GM12878 (cell line): ENCODE measurements around the gene HLA-A. TPM values are rescaled to one million over a fixed set of nuclear protein-coding genes. Genes with fewer than 3 reads are reported as not detected.

Experiments used
- ATAC-seq: fragments of 200-7000 bp; cut with Tn5 transposase; 3 replicates; pipeline ENCODE4 v1.9.1; 2020; ENCODE audit warnings: mild to moderate bottlenecking, moderate library complexity
- BruUV-seq: library from RNA; stranded (reverse); fragments of 400-500 nt; replicated peaks from 2 replicates; lab custom pipeline; 2021; lab: Mats Ljungman, UMichigan
- CTCF ChIA-PET: fragments of 300-600 bp; sonication (Branson Sonifier 250); formaldehyde crosslinking; extraction: SDS; loops from one replicate; lab custom pipeline; 2021; ENCODE audit warnings: inconsistent platforms; lab: Yijun Ruan, JAX
- POLR2A ChIA-PET: fragments of 350-600 bp; formaldehyde crosslinking; extraction: SDS; loops from one replicate; lab custom pipeline; 2021; ENCODE audit warnings: inconsistent platforms; lab: Charles Lee
- RAD21 ChIA-PET: fragments of 300-600 bp; sonication (Branson Sonifier 250); formaldehyde crosslinking; loops from one replicate; lab custom pipeline; 2023; ENCODE audit warnings: antibody characterized with exemption; ENCODE audit not compliant: unreplicated experiment; lab: Charles Lee
- SMC1A ChIA-PET: fragments of 300-600 bp; sonication (Branson Sonifier 250); formaldehyde crosslinking; loops from one replicate; lab custom pipeline; 2023; ENCODE audit not compliant: unreplicated experiment, uncharacterized antibody; lab: Charles Lee
- DNase-seq: peaks from one replicate; pipeline ENCODE4 v3.0.0-alpha.2; 2011; ENCODE audit warnings: low read depth, low spot score
- FAIRE-seq: peaks from 3 replicates; lab custom pipeline; 2011; peaks lifted over from hg19 to GRCh38; lab: Jason Lieb, UNC
- H2AFZ ChIP-seq: 2 replicates; pipeline ENCODE4 v1.6.0; 2011; ENCODE audit warnings: low read depth, low read length, control low read depth; ENCODE audit not compliant: control insufficient read depth
- H3K27ac ChIP-seq: 2 replicates; pipeline ENCODE4 v1.5.1; 2011; ENCODE audit warnings: control low read depth; ENCODE audit not compliant: control insufficient read depth, insufficient read depth
- H3K27me3 ChIP-seq, 2 experiments: replicated peaks in 1 of 2; 2 replicates each; pipeline versions ENCODE4 v1.6.0 to v1.6.1; 2011; ENCODE audit warnings: low read length in 1 of 2; ENCODE audit not compliant: control insufficient read depth in 2 of 2, insufficient read depth in 2 of 2
- H3K36me3 ChIP-seq, 2 experiments: 2 replicates each; pipeline ENCODE4 v1.5.1; 2011; ENCODE audit warnings: low read length in 1 of 2; ENCODE audit not compliant: control insufficient read depth in 2 of 2, insufficient read depth in 2 of 2
- H3K4me1 ChIP-seq: 2 replicates; pipeline ENCODE4 v1.6.1; 2011; ENCODE audit warnings: mild to moderate bottlenecking, low read length, moderate library complexity, mixed read lengths; ENCODE audit not compliant: control insufficient read depth, insufficient read depth
- H3K4me2 ChIP-seq: 2 replicates; pipeline ENCODE4 v1.6.0; 2011; ENCODE audit warnings: control low read depth; ENCODE audit not compliant: control insufficient read depth, insufficient read depth
- H3K4me3 ChIP-seq: fragments of 200-600 bp; sonication (generic); 2 replicates; pipeline ENCODE4 v1.5.1; 2016
- H3K79me2 ChIP-seq: 2 replicates; pipeline ENCODE4 v1.6.0; 2011; ENCODE audit warnings: low read length; ENCODE audit not compliant: control insufficient read depth, insufficient read depth
- H3K9ac ChIP-seq: 2 replicates; pipeline ENCODE4 v1.8.0; 2011; ENCODE audit warnings: low read length, control low read depth, mixed read lengths; ENCODE audit not compliant: control insufficient read depth, insufficient read depth
- H3K9me3 ChIP-seq: replicated peaks from 3 replicates; pipeline ENCODE4 v1.5.1; 2011; ENCODE audit warnings: mild to moderate bottlenecking, low read length; ENCODE audit not compliant: control insufficient read depth, insufficient read depth
- H4K20me1 ChIP-seq: 2 replicates; pipeline ENCODE4 v1.6.0; 2011; ENCODE audit not compliant: control insufficient read depth, insufficient read depth
- MEF2A ChIP-seq: IDR thresholded peaks from 2 replicates; pipeline ENCODE4 v1.6.1; 2011; ENCODE audit warnings: low read depth, mild to moderate bottlenecking, low read length, moderate library complexity; ENCODE audit not compliant: insufficient read depth
- PAX5 ChIP-seq: IDR thresholded peaks from 2 replicates; pipeline ENCODE4 v1.6.1; 2011; ENCODE audit warnings: low read depth, low read length, borderline replicate concordance
- RFX5 ChIP-seq: IDR thresholded peaks from 2 replicates; pipeline ENCODE4 v1.6.1; 2011; ENCODE audit warnings: low read depth, low read length, improper control_type of control experiment
- RUNX3 ChIP-seq: IDR thresholded peaks from 2 replicates; pipeline ENCODE4 v1.6.1; 2012; ENCODE audit warnings: low read length, inconsistent platforms
- TBL1XR1 ChIP-seq: IDR thresholded peaks from 2 replicates; pipeline ENCODE4 v1.6.1; 2012; ENCODE audit warnings: low read depth, low read length, improper control_type of control experiment
- WGBS: methylation state at CpG from one replicate; pipeline ENCODE4 v1.1.6; 2016; ENCODE audit warnings: low lambda C conversion rate; ENCODE audit not compliant: insufficient replicate concordance, insufficient coverage; ENCODE audit errors: missing lambda C conversion rate; 5-methylcytosine and 5-hydroxymethylcytosine counted together
- in situ Hi-C: fragments of 300-500 bp; cut with MboI; formaldehyde crosslinking; loops from 9 replicates; pipeline ENCODE4 v1.14.3; 2018; ENCODE audit warnings: mixed read lengths
- intact Hi-C: fragments of 100-400 bp; cut with micrococcal nuclease; formaldehyde crosslinking; loops from one replicate; pipeline ENCODE4 v1.14.2; 2022; ENCODE audit not compliant: unreplicated experiment
- polyA plus RNA-seq, 11 experiments: library from polyadenylated mRNA; depleted of rRNA in 4 of 11; unstranded in 6 of 11; stranded (reverse) in 5 of 11; fragments of >200 nt; fragmentation: Nextera tagmentation in 4 of 11; fragmentation: Illumina TruSeq in 1 of 11; extraction: Ambion mirVana in 4 of 11; extraction: Trizol in 1 of 11; gene quantifications; 1 replicate in 1 of 11; 2 replicates in 10 of 11; pipeline versions ENCODE4 v1.2.1 to v1.2.3, GENCODE V29; 2011 to 2016; ENCODE audit warnings: inconsistent platforms in 2 of 11, missing spikeins in 2 of 11, low read depth in 1 of 11
- total RNA-seq, 4 experiments: library from RNA; depleted of rRNA in 3 of 4; stranded (reverse); fragments of >200 nt in 3 of 4; fragmentation: Illumina TruSeq in 1 of 4; extraction: Trizol in 1 of 4; gene quantifications; 2 replicates each; pipeline versions ENCODE4 v1.2.1 to v1.2.3, GENCODE V29; 2013 to 2021
- TF ChIP-seq, protein P1 (sequence below): fragments of 150-350 bp; IDR thresholded peaks from 2 replicates; pipeline ENCODE4 v1.6.1; 2014; ENCODE audit warnings: mild to moderate bottlenecking, low read depth, low read length
- TF ChIP-seq, protein P2 (sequence below): fragments of 450-650 bp; formaldehyde crosslinking; IDR thresholded peaks from 2 replicates; pipeline ENCODE4 v1.4.0; 2022; ENCODE audit warnings: mild to moderate bottlenecking, moderate library complexity
- TF ChIP-seq, protein P3 (sequence below): IDR thresholded peaks from 2 replicates; pipeline ENCODE4 v1.6.1; 2011; ENCODE audit warnings: mild to moderate bottlenecking, low read depth, low read length, moderate library complexity; ENCODE audit not compliant: insufficient replicate concordance
- TF ChIP-seq, protein P4 (sequence below): IDR thresholded peaks from 2 replicates; pipeline ENCODE4 v1.6.1; 2011; ENCODE audit warnings: borderline replicate concordance, low read depth, mild to moderate bottlenecking, moderate library complexity, low read length; ENCODE audit not compliant: insufficient read depth, poor library complexity, severe bottlenecking

HLA-A gene
- total and polyA plus RNA-seq, 10 of the 15 experiments (the other 5 are each of a cell fraction or from before 2014, with no cell fraction given) = 129 to 1,155 (median 749) TPM

DNA sequence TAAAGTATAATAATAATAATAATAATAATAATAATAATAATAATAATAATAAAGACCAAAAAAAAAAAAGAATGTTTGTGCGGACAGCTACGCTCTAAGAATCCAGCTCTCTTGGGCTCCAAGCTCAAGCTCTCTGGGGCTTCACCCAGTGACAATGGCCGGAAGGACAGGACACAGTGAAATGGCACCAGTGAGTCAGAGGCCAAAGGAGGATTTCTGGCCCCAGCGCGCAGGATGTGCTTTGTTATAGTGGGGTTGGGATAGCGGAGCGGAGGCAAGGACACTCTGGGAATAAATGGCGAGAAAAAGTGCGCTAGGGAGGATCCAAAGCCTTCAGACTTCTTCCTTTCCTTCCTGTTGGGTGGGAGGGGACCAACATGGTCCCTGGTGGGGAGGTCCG lies 38.2 kb downstream of the HLA-A start (continued):
- TF ChIP-seq, protein P1, sequence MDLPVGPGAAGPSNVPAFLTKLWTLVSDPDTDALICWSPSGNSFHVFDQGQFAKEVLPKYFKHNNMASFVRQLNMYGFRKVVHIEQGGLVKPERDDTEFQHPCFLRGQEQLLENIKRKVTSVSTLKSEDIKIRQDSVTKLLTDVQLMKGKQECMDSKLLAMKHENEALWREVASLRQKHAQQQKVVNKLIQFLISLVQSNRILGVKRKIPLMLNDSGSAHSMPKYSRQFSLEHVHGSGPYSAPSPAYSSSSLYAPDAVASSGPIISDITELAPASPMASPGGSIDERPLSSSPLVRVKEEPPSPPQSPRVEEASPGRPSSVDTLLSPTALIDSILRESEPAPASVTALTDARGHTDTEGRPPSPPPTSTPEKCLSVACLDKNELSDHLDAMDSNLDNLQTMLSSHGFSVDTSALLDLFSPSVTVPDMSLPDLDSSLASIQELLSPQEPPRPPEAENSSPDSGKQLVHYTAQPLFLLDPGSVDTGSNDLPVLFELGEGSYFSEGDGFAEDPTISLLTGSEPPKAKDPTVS = no peak
- TF ChIP-seq, protein P2, sequence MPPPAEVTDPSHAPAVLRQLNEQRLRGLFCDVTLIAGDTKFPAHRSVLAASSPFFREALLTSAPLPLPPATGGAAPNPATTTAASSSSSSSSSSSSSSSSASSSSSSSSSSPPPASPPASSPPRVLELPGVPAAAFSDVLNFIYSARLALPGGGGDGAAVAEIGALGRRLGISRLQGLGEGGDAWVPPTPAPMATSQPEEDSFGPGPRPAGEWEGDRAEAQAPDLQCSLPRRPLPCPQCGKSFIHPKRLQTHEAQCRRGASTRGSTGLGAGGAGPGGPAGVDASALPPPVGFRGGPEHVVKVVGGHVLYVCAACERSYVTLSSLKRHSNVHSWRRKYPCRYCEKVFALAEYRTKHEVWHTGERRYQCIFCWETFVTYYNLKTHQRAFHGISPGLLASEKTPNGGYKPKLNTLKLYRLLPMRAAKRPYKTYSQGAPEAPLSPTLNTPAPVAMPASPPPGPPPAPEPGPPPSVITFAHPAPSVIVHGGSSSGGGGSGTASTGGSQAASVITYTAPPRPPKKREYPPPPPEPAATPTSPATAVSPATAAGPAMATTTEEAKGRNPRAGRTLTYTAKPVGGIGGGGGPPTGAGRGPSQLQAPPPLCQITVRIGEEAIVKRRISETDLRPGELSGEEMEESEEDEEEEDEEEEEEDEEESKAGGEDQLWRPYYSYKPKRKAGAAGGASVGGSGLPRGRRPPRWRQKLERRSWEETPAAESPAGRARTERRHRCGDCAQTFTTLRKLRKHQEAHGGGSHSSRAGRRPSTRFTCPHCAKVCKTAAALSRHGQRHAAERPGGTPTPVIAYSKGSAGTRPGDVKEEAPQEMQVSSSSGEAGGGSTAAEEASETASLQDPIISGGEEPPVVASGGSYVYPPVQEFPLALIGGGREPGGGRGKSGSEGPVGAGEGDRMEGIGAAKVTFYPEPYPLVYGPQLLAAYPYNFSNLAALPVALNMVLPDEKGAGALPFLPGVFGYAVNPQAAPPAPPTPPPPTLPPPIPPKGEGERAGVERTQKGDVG (CRISPR knock-in tag) = no peak
- TF ChIP-seq MEF2A (no peak), RFX5 (no peak), TBL1XR1 (no peak), PAX5 (no peak)

DNA sequence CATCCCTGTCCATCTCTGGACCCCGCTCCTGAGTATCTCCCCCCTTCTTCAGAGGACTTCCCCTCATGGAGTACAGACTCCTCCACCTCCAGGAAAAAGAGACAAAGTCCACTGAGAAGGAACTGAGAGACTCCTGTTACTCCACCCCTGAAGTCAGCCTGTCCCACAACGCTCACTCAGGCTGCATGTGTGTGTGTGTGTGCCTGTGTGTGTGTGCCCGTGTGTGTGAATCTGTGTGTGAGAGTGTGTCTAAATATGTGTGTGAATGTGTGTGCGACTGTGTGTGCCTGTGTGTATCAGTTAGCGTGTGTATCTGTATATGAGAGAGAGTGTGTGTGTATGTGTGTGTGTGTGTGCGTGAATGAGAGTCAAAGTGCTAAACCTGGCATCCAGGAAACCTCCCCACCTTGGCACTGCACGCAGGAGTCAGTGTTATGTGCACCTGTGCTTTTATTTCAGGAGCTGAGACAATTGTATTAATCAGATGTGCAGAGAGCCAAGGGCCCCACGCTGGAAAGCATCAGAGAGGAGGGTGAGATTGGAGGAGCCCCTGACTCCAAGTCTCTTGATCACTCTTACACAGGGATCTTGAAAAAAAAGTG lies 39.0 kb downstream of the HLA-A start:
- no peaks in the 10 kb centered on the region; the same call in 2 of the 3 replicates for H3K9me3 ChIP-seq
- no peak for TF ChIP-seq RUNX3
- TF ChIP-seq, protein P3, sequence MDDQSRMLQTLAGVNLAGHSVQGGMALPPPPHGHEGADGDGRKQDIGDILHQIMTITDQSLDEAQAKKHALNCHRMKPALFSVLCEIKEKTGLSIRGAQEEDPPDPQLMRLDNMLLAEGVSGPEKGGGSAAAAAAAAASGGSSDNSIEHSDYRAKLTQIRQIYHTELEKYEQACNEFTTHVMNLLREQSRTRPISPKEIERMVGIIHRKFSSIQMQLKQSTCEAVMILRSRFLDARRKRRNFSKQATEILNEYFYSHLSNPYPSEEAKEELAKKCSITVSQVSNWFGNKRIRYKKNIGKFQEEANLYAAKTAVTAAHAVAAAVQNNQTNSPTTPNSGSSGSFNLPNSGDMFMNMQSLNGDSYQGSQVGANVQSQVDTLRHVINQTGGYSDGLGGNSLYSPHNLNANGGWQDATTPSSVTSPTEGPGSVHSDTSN = peak; percentile 58
- TF ChIP-seq, protein P4, sequence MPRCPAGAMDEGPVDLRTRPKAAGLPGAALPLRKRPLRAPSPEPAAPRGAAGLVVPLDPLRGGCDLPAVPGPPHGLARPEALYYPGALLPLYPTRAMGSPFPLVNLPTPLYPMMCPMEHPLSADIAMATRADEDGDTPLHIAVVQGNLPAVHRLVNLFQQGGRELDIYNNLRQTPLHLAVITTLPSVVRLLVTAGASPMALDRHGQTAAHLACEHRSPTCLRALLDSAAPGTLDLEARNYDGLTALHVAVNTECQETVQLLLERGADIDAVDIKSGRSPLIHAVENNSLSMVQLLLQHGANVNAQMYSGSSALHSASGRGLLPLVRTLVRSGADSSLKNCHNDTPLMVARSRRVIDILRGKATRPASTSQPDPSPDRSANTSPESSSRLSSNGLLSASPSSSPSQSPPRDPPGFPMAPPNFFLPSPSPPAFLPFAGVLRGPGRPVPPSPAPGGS = peak; percentile 99
- TF ChIP-seq, all 136 proteins: peak for 2
- POLR2A ChIA-PET = interaction anchor here (0.6 kb wide), 1 partner anchor 1758 kb away, joined by 4 read pairs; no protein-coding TSS in a partner anchor
- Histone ChIP-seq H2AFZ (no peak overlapping the region), H3K4me3 (no peak overlapping the region), H3K36me3 (no peaks in the 10 kb centered on the region), H3K4me1 (no peaks in the 10 kb centered on the region; the same call in 1 of the 2 replicates), H3K27ac (no peak overlapping the region), H3K9ac (no peak overlapping the region), H3K4me2 (no peak overlapping the region), H3K27me3 (peaks cover 4 to 13% of the 10 kb centered on the region in 2 experiments), H3K79me2 (no peaks in the 10 kb centered on the region), H4K20me1 (no peaks in the 10 kb centered on the region)
- DNase-seq = no peak
- BruUV-seq = no TSS peak
- ATAC-seq = no peak
- CTCF ChIA-PET = no interaction called here
- SMC1A ChIA-PET = no interaction called here
- in situ Hi-C loops = no loop called here
- 75% methylated on average over 8 of the region's 8 CpGs for WGBS
- FAIRE-seq = no peak
- intact Hi-C loops = no loop called here
- RAD21 ChIA-PET = no interaction called here
